K562 (cell line): Measurements from ENCODE around the gene ARNT2. TPM values are rescaled to one million over a fixed set of nuclear protein-coding genes. Genes with fewer than 3 reads are reported as not detected.

Experiments
- ATAC-seq: fragments of 200-7000 bp; cut with Tn5 transposase; 3 replicates; pipeline ENCODE4 v1.9.1; 2020; ENCODE audit warnings: moderate library complexity
- BruUV-seq: library from RNA; stranded (reverse); fragments of 400-500 nt; replicated peaks from 2 replicates; lab custom pipeline; 2021; lab: Mats Ljungman, UMichigan
- CTCF ChIA-PET: fragments of 300-600 bp; formaldehyde crosslinking; extraction: SDS; loops from one replicate; lab custom pipeline; 2021; ENCODE audit warnings: low intra/inter-chr PET ratio; lab: Yijun Ruan, JAX
- POLR2A ChIA-PET: fragments of 300-600, 350-650 bp; sonication (Branson Sonifier 250); formaldehyde crosslinking; extraction: SDS; loops from one replicate; lab custom pipeline; 2021; ENCODE audit warnings: antibody characterized with exemption, inconsistent platforms; lab: Yijun Ruan, JAX
- DNase-seq, 4 experiments: peaks; one replicate each; pipeline versions ENCODE4 v3.0.0 to v3.0.0-alpha.2; 2011 to 2018; ENCODE audit warnings: low spot score in 3 of 4, mixed read lengths in 3 of 4; ENCODE audit errors: extremely low read depth in 1 of 4
- FAIRE-seq: peaks from 2 replicates; lab custom pipeline; 2011; peaks lifted over from hg19 to GRCh38; lab: Jason Lieb, UNC
- H2AFZ ChIP-seq: 2 replicates; pipeline ENCODE4 v1.6.0; 2011; ENCODE audit warnings: low read depth, low read length, control low read depth, inconsistent platforms
- H3K27ac ChIP-seq: fragments of 200-600 bp; 3 replicates; pipeline ENCODE4 v1.8.0; 2011; ENCODE audit warnings: low read depth, mild to moderate bottlenecking, control low read depth, inconsistent platforms, low read length, moderate library complexity, mixed read lengths; ENCODE audit errors: extremely low read depth
- H3K27me3 ChIP-seq, 2 experiments: fragments of 300-600 bp in 1 of 2; 2 replicates in 1 of 2; 3 replicates in 1 of 2; pipeline versions ENCODE4 v1.6.0 to v1.8.0; 2011; ENCODE audit warnings: inconsistent platforms in 2 of 2, low read length in 2 of 2, mild to moderate bottlenecking in 1 of 2, mixed read lengths in 1 of 2, moderate library complexity in 1 of 2; ENCODE audit not compliant: control insufficient read depth in 2 of 2, insufficient read depth in 2 of 2
- H3K36me3 ChIP-seq: fragments of 300-600 bp; 3 replicates; pipeline ENCODE4 v1.8.0; 2011; ENCODE audit warnings: mild to moderate bottlenecking, low read length, inconsistent platforms; ENCODE audit not compliant: control insufficient read depth, insufficient read depth
- H3K4me1 ChIP-seq, 2 experiments: fragments of 200-600 bp in 1 of 2; replicated peaks in 1 of 2; 2 replicates in 1 of 2; 3 replicates in 1 of 2; pipeline versions ENCODE4 v1.5.1 to v1.8.0; 2011; ENCODE audit warnings: inconsistent platforms in 2 of 2, low read length in 2 of 2, mild to moderate bottlenecking in 1 of 2, mixed read lengths in 1 of 2, moderate library complexity in 1 of 2; ENCODE audit not compliant: control insufficient read depth in 2 of 2, insufficient read depth in 2 of 2
- H3K4me2 ChIP-seq: 2 replicates; pipeline ENCODE4 v1.6.1; 2011; ENCODE audit warnings: low read length, control low read depth, inconsistent platforms, mixed read lengths; ENCODE audit not compliant: insufficient read depth
- H3K4me3 ChIP-seq: fragments of 200-600 bp; sonication (generic), shearing (Covaris generic); 2 replicates; pipeline ENCODE4 v1.5.1; 2016; ENCODE audit warnings: control low read depth, inconsistent platforms
- H3K79me2 ChIP-seq: fragments of 200-600 bp; 3 replicates; pipeline ENCODE4 v1.8.0; 2011; ENCODE audit warnings: low read length, inconsistent platforms; ENCODE audit not compliant: control insufficient read depth, insufficient read depth
- H3K9ac ChIP-seq, 2 experiments: 2 replicates each; pipeline versions ENCODE4 v1.6.0 to v1.6.1; 2011; ENCODE audit warnings: low read depth in 2 of 2, low read length in 2 of 2, control low read depth in 1 of 2, inconsistent platforms in 1 of 2, mild to moderate bottlenecking in 1 of 2, mixed read lengths in 1 of 2; ENCODE audit not compliant: insufficient read depth in 1 of 2
- H3K9me1 ChIP-seq: one replicate; pipeline ENCODE4 v1.6.0; 2011; ENCODE audit warnings: inconsistent platforms, mild to moderate bottlenecking, low read length, moderate library complexity; ENCODE audit not compliant: control insufficient read depth, insufficient read depth
- H3K9me3 ChIP-seq: replicated peaks from 2 replicates; pipeline ENCODE4 v1.5.1; 2011; ENCODE audit warnings: low read depth, low read length, inconsistent platforms; ENCODE audit not compliant: control insufficient read depth, insufficient read depth
- H4K20me1 ChIP-seq: replicated peaks from 2 replicates; pipeline ENCODE4 v1.6.1; 2011; ENCODE audit warnings: low read length, inconsistent platforms, mixed read lengths; ENCODE audit not compliant: control insufficient read depth, insufficient read depth
- ATF3 ChIP-seq, 2 experiments: fragments of 450-650 bp in 1 of 2; sonication (generic) in 1 of 2; formaldehyde crosslinking in 1 of 2; IDR thresholded peaks in 1 of 2; conservative IDR thresholded peaks in 1 of 2; 2 replicates each; pipeline versions ENCODE4 v1.6.1 to v1.8.1; 2016 to 2023; ENCODE audit warnings: mild to moderate bottlenecking in 2 of 2, moderate library complexity in 2 of 2, inconsistent platforms in 1 of 2, missing genetic modification reagents in 1 of 2
- CREM ChIP-seq: IDR thresholded peaks from 2 replicates; pipeline ENCODE4 v1.6.1; 2014; ENCODE audit warnings: antibody characterized with exemption, low read depth
- CSDE1 ChIP-seq, 2 experiments: fragments of 450-650 bp; IDR thresholded peaks; 2 replicates each; pipeline ENCODE4 v1.6.1; 2016; ENCODE audit warnings: mild to moderate bottlenecking in 1 of 2
- EGR1 ChIP-seq: fragments of 450-650 bp; conservative IDR thresholded peaks from 2 replicates; pipeline ENCODE4 v1.6.1; 2017; ENCODE audit warnings: mild to moderate bottlenecking
- ESRRA ChIP-seq: fragments of 450-650 bp; IDR thresholded peaks from 2 replicates; pipeline ENCODE4 v1.6.1; 2014; ENCODE audit warnings: low read depth, mild to moderate bottlenecking, moderate library complexity, borderline replicate concordance
- FOXJ2 ChIP-seq: fragments of 200-800 bp; sonication (Bioruptor generic); IDR thresholded peaks from 2 replicates; pipeline ENCODE4 v1.6.1; 2016; ENCODE audit warnings: missing genetic modification characterization, missing compliant biosample characterization
- HDGF ChIP-seq: fragments of 450-650 bp; IDR thresholded peaks from 2 replicates; pipeline ENCODE4 v1.6.1; 2016
- HNRNPLL ChIP-seq: fragments of 200-400 bp; formaldehyde crosslinking; IDR thresholded peaks from 2 replicates; pipeline ENCODE4 v1.6.1; 2017; ENCODE audit warnings: low read length, low read depth, mild to moderate bottlenecking; ENCODE audit not compliant: poor library complexity, severe bottlenecking
- JUNB ChIP-seq: fragments of 450-650 bp; formaldehyde crosslinking; conservative IDR thresholded peaks from 2 replicates; pipeline ENCODE4 v1.4.0; 2020; ENCODE audit warnings: mild to moderate bottlenecking
- MAFF ChIP-seq: IDR thresholded peaks from 2 replicates; pipeline ENCODE4 v1.6.1; 2012; ENCODE audit warnings: low read length, improper control_type of control experiment
- NEUROD1 ChIP-seq: fragments of 150-350 bp; IDR thresholded peaks from 2 replicates; pipeline ENCODE4 v1.6.1; 2014; ENCODE audit warnings: borderline replicate concordance, low read length, low read depth; ENCODE audit not compliant: partially characterized antibody
- NFYB ChIP-seq: IDR thresholded peaks from 2 replicates; pipeline ENCODE4 v1.6.1; 2011; ENCODE audit warnings: mild to moderate bottlenecking, moderate library complexity; ENCODE audit not compliant: insufficient read length; ENCODE audit errors: extremely low read depth
- SMARCA4 ChIP-seq: fragments of 450-650 bp; IDR thresholded peaks from 2 replicates; pipeline ENCODE4 v1.6.1; 2016
- YY1 ChIP-seq, 3 experiments: IDR thresholded peaks; 2 replicates each; pipeline ENCODE4 v1.6.1; 2011; ENCODE audit warnings: low read length in 2 of 3, mild to moderate bottlenecking in 2 of 3, moderate library complexity in 2 of 3, borderline replicate concordance in 1 of 3, control low read depth in 1 of 3, low read depth in 1 of 3; ENCODE audit not compliant: insufficient read depth in 3 of 3, insufficient replicate concordance in 2 of 3, control insufficient read depth in 1 of 3, insufficient read length in 1 of 3; ENCODE audit errors: extremely low read depth in 1 of 3
- ZKSCAN8 ChIP-seq: fragments of 200-800 bp; sonication (Bioruptor generic); IDR thresholded peaks from 2 replicates; pipeline ENCODE4 v1.6.1; 2016; ENCODE audit warnings: missing genetic modification characterization, missing compliant biosample characterization
- ZNF232 ChIP-seq: sonication (generic); formaldehyde crosslinking; IDR thresholded peaks from 2 replicates; pipeline ENCODE4 v1.8.0; 2022; ENCODE audit warnings: mild to moderate bottlenecking, missing genetic modification reagents
- ZNF282 ChIP-seq: sonication (generic); formaldehyde crosslinking; IDR thresholded peaks from 2 replicates; pipeline ENCODE4 v1.8.1; 2023; ENCODE audit warnings: missing genetic modification reagents
- ZNF41 ChIP-seq: fragments of 250-450 bp; sonication (Bioruptor Pico); conservative IDR thresholded peaks from 2 replicates; pipeline ENCODE4 v1.4.0; 2020; ENCODE audit warnings: mild to moderate bottlenecking
- ZNF699 ChIP-seq: fragments of 250-450 bp; sonication (Bioruptor Pico); IDR thresholded peaks from 2 replicates; pipeline ENCODE4 v1.8.0; 2021; ENCODE audit warnings: mild to moderate bottlenecking, moderate library complexity; ENCODE audit not compliant: insufficient replicate concordance
- ZNF764 ChIP-seq: fragments of 250-450 bp; sonication (Bioruptor Pico); IDR thresholded peaks from 2 replicates; pipeline ENCODE4 v1.4.0; 2020; ENCODE audit warnings: low read depth, mild to moderate bottlenecking, moderate library complexity
- WGBS: fragments of 100-300 bp; shearing (Covaris generic); methylation state at CpG from one replicate; pipeline ENCODE4 v1.1.6; 2016; ENCODE audit warnings: low coverage, mixed read lengths; ENCODE audit not compliant: insufficient coverage; ENCODE audit errors: missing lambda C conversion rate; 5-methylcytosine and 5-hydroxymethylcytosine counted together
- in situ Hi-C: fragments of 300-500 bp; cut with MboI; formaldehyde crosslinking; loops from 4 replicates; pipeline ENCODE4 v1.15.0; 2018; ENCODE audit warnings: inconsistent platforms, mixed read lengths
- intact Hi-C: fragments of 100-400 bp; cut with micrococcal nuclease; formaldehyde crosslinking; loops from 2 replicates; pipeline ENCODE4 v1.14.2; 2022
- polyA plus RNA-seq, 8 experiments: library from polyadenylated mRNA; depleted of rRNA in 4 of 8; stranded (reverse) in 5 of 8; unstranded in 3 of 8; fragments of >200 nt; fragmentation: Nextera tagmentation in 2 of 8; fragmentation: Illumina TruSeq in 1 of 8; extraction: Ambion mirVana in 2 of 8; extraction: Trizol in 1 of 8; gene quantifications; 2 replicates each; pipeline versions ENCODE4 v1.2.1 to v1.2.3, GENCODE V29; 2011 to 2014; ENCODE audit warnings: inconsistent platforms in 1 of 8, missing spikeins in 1 of 8
- total RNA-seq, 7 experiments: library from RNA; depleted of rRNA in 6 of 7; stranded (reverse); fragments of >200 nt in 6 of 7; fragmentation: Illumina TruSeq in 2 of 7; extraction: Trizol in 2 of 7; gene quantifications; 2 replicates each; pipeline versions ENCODE4 v1.2.1 to v1.2.3, GENCODE V29; 2011 to 2021; ENCODE audit warnings: low replicate concordance in 1 of 7

ARNT2 gene
- total and polyA plus RNA-seq, 9 of the 15 experiments (the other 6 are each of a cell fraction or from before 2014, with no cell fraction given): 0.01 TPM; not detected in 8

GRCh38 chr15:80500021-80500420 lies 95.8 kb downstream of the ARNT2 start:
- no peak for ATAC-seq
- TF ChIP-seq YY1 (IDR thresholded peaks at IDR 0.05; ENCODE audit: borderline replicate concordance in 1 of 3, control insufficient read depth in 1 of 3, extremely low read depth in 1 of 3, insufficient read depth in 3 of 3, insufficient read length in 1 of 3, insufficient replicate concordance in 2 of 3, low read depth in 1 of 3, low read length in 2 of 3) (no peak), ESRRA (no peak), ZNF282 (CRISPR knock-in tag) (no peak), EGR1 (no peak), HNRNPLL (no peak), CREM (no peak), NFYB (no peak), JUNB (no peak), ATF3 (IDR thresholded peaks at IDR 0.05) (no peak), ATF3 (CRISPR knock-in tag; conservative IDR thresholded peaks at IDR 0.05) (no peak), CSDE1 (IDR thresholded peaks at IDR 0.05) (no peak), NEUROD1 (no peak), ZNF699 (CRISPR knock-in tag) (no peak), FOXJ2 (no peak), ZNF764 (CRISPR knock-in tag) (no peak), MAFF (no peak), ZKSCAN8 (CRISPR knock-in tag) (no peak), ZNF232 (CRISPR knock-in tag) (no peak), ZNF41 (CRISPR knock-in tag) (no peak), SMARCA4 (no peak), HDGF (no peak)
- intact Hi-C loops: no loop called here
- H3K79me2 ChIP-seq: no peaks in the 10 kb centered on the region
- no peak for FAIRE-seq
- no peak overlapping the region for H3K4me3 ChIP-seq
- ChIA-PET CTCF (no interaction called here), POLR2A (no interaction called here)
- peaks cover 0 to 25% of the 10 kb centered on the region in 2 experiments; a peak in 2 of 5 replicates for H3K27me3 ChIP-seq
- no peaks in the 10 kb centered on the region for H3K36me3 ChIP-seq
- no TSS peak for BruUV-seq
- no peaks in the 10 kb centered on the region; the same call in 1 of the 2 replicates for H4K20me1 ChIP-seq
- in situ Hi-C loops: no loop called here
- 0% methylated on average over 1 of the region's 1 CpG for WGBS
- H3K9me1 ChIP-seq: no peaks in the 10 kb centered on the region
- DNase-seq: no peak
- H3K4me2 ChIP-seq: no peak overlapping the region
- no peak overlapping the region for H3K9ac ChIP-seq
- H3K27ac ChIP-seq: no peak overlapping the region
- no peaks in the 10 kb centered on the region for H3K4me1 ChIP-seq
- no peak overlapping the region for H2AFZ ChIP-seq
- H3K9me3 ChIP-seq: no peaks in the 10 kb centered on the region
